ENCODE measurements around the gene TRIO.

TRIO gene

DNA sequence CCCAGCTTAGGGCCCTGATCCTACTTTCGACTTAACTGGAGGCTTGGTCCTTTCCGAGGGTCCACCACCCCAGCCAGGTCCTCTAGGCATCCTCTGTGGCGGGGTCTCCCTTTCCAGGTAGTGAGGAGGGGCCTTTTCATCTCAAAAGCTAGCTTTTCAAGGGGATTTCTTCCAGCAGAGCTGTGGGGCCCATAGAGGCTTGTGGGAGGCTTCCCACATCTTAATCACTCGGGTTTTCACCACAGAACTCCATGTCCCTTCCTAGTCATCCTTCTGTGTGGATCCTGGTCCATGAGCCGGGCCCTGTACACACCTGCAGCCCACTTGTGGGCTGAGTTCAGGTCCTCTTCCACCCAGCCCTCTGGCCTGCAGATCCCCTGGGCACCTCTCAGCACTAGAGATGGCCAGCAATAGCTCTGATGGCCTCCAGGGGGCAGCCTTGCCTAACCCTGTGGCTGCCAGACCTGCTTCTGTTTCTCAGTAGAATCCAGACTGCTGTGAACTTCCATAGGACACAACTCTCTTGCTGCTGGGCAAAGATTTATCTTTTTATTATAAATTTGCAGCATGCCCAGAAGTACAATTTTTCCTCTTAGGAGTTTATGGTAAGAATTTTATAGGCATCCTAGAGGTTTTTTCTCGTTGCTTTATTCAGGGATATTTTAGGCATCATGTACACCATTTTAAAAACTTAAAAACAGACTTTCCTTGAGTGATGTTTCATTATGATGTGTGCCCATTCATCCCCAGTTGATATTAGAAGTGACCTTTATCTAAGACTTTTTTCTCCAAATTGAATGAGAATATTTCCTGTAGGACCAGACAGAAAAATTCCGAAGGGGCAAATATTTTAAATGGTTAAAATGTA is 208.9 kb downstream of the TRIO start (continued):
- TF ChIP-seq ZNF621 (tag by site-specific recombination; IDR thresholded peaks at IDR 0.05): no peak
- no peak for TF ChIP-seq ZBTB17 (tag by site-specific recombination; IDR thresholded peaks at IDR 0.05)

DNA sequence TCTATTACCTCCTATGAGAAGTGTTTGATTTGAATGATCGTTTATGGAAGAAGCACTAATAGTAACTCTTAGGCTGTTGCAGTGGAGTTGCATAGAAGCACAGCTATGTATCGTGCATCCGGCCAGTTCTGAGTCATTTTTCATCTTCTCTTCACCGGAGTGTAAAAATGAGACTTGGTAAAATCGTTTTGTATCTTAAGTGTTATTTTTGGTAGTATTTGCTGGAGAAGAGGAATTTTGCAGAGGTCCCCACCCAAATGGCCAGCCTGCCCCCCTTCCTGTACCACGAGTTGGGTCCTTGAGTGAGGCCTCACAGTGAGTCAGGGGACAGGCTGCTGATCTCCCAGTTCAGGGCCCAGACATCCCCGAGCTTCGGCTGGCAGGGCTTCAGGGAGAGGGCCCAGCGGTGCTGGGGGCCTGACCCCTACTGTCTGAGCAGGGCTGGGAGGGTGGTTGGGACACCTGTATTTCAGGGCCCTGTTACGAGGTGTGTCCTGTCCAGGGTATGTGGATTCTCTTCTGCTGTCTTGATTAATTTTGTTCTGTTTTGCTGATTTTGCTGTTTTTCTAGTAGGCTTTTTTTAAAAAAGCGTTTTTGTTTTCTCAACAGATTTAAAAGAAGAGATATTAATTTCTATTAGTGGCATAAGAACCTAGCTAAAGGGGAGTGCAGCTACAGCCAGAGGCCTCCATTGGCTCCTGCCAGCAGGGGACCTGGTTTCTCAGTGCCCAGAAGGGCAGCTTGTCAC is 210.8 kb downstream of the TRIO start:
- Histone ChIP-seq H3K36me3 (ENCODE audit: control insufficient read depth in 2 of 2, insufficient read depth in 1 of 2, low read length in 2 of 2) (peaks cover 3 to 35% of the 10 kb centered on the region in 2 experiments; a peak in 2 of 3 replicates), H3K4me1 (ENCODE audit: control insufficient read depth, insufficient read depth, low read length) (no peaks in the 10 kb centered on the region), H3K9me3 (ENCODE audit: control insufficient read depth, insufficient read depth, low read depth, low read length) (no peaks in the 10 kb centered on the region), H3K4me3 (ENCODE audit: low read depth, low read length) (no peak overlapping the region), H3K27ac (ENCODE audit: extremely low read depth, low read depth, low read length) (no peak overlapping the region)
- no peak for TF ChIP-seq ZNF747 (tag by site-specific recombination; IDR thresholded peaks at IDR 0.05)
- TF ChIP-seq ZNF510 (tag by site-specific recombination; IDR thresholded peaks at IDR 0.05; ENCODE audit: insufficient replicate concordance): no peak
- no peak for TF ChIP-seq KLF8 (tag by site-specific recombination; IDR thresholded peaks at IDR 0.05)
- no peak for TF ChIP-seq ZNF600 (tag by site-specific recombination; IDR thresholded peaks at IDR 0.05)
- TF ChIP-seq, protein P1, sequence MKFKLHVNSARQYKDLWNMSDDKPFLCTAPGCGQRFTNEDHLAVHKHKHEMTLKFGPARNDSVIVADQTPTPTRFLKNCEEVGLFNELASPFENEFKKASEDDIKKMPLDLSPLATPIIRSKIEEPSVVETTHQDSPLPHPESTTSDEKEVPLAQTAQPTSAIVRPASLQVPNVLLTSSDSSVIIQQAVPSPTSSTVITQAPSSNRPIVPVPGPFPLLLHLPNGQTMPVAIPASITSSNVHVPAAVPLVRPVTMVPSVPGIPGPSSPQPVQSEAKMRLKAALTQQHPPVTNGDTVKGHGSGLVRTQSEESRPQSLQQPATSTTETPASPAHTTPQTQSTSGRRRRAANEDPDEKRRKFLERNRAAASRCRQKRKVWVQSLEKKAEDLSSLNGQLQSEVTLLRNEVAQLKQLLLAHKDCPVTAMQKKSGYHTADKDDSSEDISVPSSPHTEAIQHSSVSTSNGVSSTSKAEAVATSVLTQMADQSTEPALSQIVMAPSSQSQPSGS (tag by site-specific recombination; IDR thresholded peaks at IDR 0.05; ENCODE audit: low read depth): no peak
- TF ChIP-seq, protein P2, sequence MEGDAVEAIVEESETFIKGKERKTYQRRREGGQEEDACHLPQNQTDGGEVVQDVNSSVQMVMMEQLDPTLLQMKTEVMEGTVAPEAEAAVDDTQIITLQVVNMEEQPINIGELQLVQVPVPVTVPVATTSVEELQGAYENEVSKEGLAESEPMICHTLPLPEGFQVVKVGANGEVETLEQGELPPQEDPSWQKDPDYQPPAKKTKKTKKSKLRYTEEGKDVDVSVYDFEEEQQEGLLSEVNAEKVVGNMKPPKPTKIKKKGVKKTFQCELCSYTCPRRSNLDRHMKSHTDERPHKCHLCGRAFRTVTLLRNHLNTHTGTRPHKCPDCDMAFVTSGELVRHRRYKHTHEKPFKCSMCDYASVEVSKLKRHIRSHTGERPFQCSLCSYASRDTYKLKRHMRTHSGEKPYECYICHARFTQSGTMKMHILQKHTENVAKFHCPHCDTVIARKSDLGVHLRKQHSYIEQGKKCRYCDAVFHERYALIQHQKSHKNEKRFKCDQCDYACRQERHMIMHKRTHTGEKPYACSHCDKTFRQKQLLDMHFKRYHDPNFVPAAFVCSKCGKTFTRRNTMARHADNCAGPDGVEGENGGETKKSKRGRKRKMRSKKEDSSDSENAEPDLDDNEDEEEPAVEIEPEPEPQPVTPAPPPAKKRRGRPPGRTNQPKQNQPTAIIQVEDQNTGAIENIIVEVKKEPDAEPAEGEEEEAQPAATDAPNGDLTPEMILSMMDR (tag by site-specific recombination; IDR thresholded peaks at IDR 0.05): no peak
- no peak for TF ChIP-seq PRDM10 (tag by site-specific recombination; IDR thresholded peaks at IDR 0.05)
- TF ChIP-seq ZNF140 (tag by site-specific recombination; IDR thresholded peaks at IDR 0.05): no peak
- TF ChIP-seq WT1 (tag by site-specific recombination; IDR thresholded peaks at IDR 0.05): no peak
- ChIA-PET CTCF (interaction anchor here (0.6 to 4.5 kb wide), 11 partner anchors 9 to 368 kb away, joined by 3 to 26 read pairs (median 4); no protein-coding TSS in a partner anchor), POLR2A (no interaction called here)

DNA sequence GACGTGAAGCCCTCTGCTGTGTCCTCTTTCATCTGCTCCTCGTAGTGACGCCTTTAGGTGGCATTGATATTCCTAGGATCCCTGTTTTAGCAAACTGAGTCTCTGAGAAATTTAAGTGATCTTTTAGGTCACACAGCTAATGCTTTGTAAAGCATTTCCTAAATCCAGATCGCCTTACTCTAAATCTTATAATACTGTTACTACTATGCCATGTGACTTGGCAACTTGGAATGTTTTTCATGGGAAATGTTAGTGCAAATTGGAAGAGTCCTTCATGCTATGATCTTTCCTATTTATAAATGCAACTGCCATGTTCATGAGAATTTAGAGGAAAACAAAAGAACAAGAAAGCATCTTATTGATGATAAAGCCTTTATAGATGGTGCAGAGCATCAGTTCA is 212.2 kb downstream of the TRIO start:
- ChIA-PET CTCF (interaction anchor here (0.5 to 4.5 kb wide), 4 partner anchors 10 to 293 kb away, joined by 3 to 26 read pairs (median 6); no protein-coding TSS in a partner anchor), POLR2A (no interaction called here)
- TF ChIP-seq SCRT1 (tag by site-specific recombination; IDR thresholded peaks at IDR 0.05; ENCODE audit: borderline replicate concordance) (no peak), ZFP37 (tag by site-specific recombination; IDR thresholded peaks at IDR 0.05) (no peak), ZNF394 (tag by site-specific recombination; IDR thresholded peaks at IDR 0.05; ENCODE audit: borderline replicate concordance) (no peak), ZNF10 (tag by site-specific recombination; IDR thresholded peaks at IDR 0.05) (no peak), KLF10 (tag by site-specific recombination; IDR thresholded peaks at IDR 0.05) (no peak), ZNF610 (tag by site-specific recombination; IDR thresholded peaks at IDR 0.05; ENCODE audit: borderline replicate concordance) (no peak), KLF8 (tag by site-specific recombination; IDR thresholded peaks at IDR 0.05) (no peak), REPIN1 (tag by site-specific recombination; IDR thresholded peaks at IDR 0.05; ENCODE audit: low read depth) (no peak), ZNF701 (tag by site-specific recombination; IDR thresholded peaks at IDR 0.05) (no peak), ZNF398 (tag by site-specific recombination; IDR thresholded peaks at IDR 0.05) (no peak)
- TF ChIP-seq, protein P3, sequence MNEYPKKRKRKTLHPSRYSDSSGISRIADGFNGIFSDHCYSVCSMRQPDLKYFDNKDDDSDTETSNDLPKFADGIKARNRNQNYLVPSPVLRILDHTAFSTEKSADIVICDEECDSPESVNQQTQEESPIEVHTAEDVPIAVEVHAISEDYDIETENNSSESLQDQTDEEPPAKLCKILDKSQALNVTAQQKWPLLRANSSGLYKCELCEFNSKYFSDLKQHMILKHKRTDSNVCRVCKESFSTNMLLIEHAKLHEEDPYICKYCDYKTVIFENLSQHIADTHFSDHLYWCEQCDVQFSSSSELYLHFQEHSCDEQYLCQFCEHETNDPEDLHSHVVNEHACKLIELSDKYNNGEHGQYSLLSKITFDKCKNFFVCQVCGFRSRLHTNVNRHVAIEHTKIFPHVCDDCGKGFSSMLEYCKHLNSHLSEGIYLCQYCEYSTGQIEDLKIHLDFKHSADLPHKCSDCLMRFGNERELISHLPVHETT (tag by site-specific recombination; IDR thresholded peaks at IDR 0.05): no peak

More for the DNA sequence above, 212.2 kb downstream of the TRIO start:
- no peaks in the 10 kb centered on the region for H3K9me3 ChIP-seq (ENCODE audit: control insufficient read depth, insufficient read depth, low read depth, low read length)
- no peaks in the 10 kb centered on the region for H3K4me1 ChIP-seq (ENCODE audit: control insufficient read depth, insufficient read depth, low read length)
- H3K4me3 ChIP-seq (ENCODE audit: low read depth, low read length): no peak overlapping the region
- H3K36me3 ChIP-seq (ENCODE audit: control insufficient read depth in 2 of 2, insufficient read depth in 1 of 2, low read length in 2 of 2): peaks cover 6 to 44% of the 10 kb centered on the region in 2 experiments; a peak in 2 of 3 replicates
- H3K27ac ChIP-seq (ENCODE audit: extremely low read depth, low read depth, low read length): no peak overlapping the region
